Cardiac septum (tissue), 1 donor: ENCODE results near the gene FSTL3. TPM values are rescaled to one million over a fixed set of nuclear protein-coding genes. Genes with fewer than 3 reads are reported as not detected.

ENCODE experiments used
- DNase-seq: peaks from one replicate; pipeline ENCODE4 v3.0.0-alpha.2; 2020; ENCODE audit warnings: low spot score
- intact Hi-C: fragments of 100-400 bp; cut with DNase I; formaldehyde crosslinking; loops from one replicate; pipeline ENCODE4 v1.14.0; 2022
- total RNA-seq: library from RNA; stranded (reverse); fragmentation: NEBNext Ultra II Directional; extraction: Animal tissue kit (Norgen Biotek cat#: 25700); gene quantifications from one replicate; pipeline ENCODE4 v1.2.1, GENCODE V29; 2021
- donor health status: DM: no; HTN: no; CAD: no.

FSTL3 gene
- total RNA-seq, 1 donor from 2014 or later = 136 TPM

GRCh38 chr19:703651-704446 lies 27.7 kb downstream of the FSTL3 start:
- DNase-seq = peak; percentile 94
- intact Hi-C loops = no loop called here

GRCh38 chr19:704447-704741 lies 28.2 kb downstream of the FSTL3 start:
- no peak for DNase-seq
- intact Hi-C loops = no loop called here

GRCh38 chr19:708154-709143 lies 32.3 kb downstream of the FSTL3 start, which contains the start of gene PALM:
Gene PALM, plus strand, starts transcription at chr19:708935. Its CDS starts 212 bp downstream, at chr19:709147.
- DNase-seq = no peak

GRCh38 chr19:709196-709964 lies 33.2 kb downstream of the FSTL3 start:
- intact Hi-C loops = no loop called here
- no peak for DNase-seq

More at GRCh38 chr19:708154-709143, 32.3 kb downstream of the FSTL3 start, which contains the start of gene PALM:
- intact Hi-C loops = no loop called here

- DNase-seq = no peak
- intact Hi-C loops = no loop called here
These were observed 33.9 kb downstream of the FSTL3 start for GRCh38 chr19:709965-710571.

GRCh38 chr19:710767-711166 lies 34.6 kb downstream of the FSTL3 start:
- DNase-seq = no peak
- intact Hi-C loops = no loop called here

- DNase-seq = no peak
- intact Hi-C loops = no loop called here
These were observed 35.1 kb downstream of the FSTL3 start for GRCh38 chr19:711254-711653.

GRCh38 chr19:715347-715746 lies 39.2 kb downstream of the FSTL3 start:
- DNase-seq = no peak
- intact Hi-C loops = no loop called here

- DNase-seq = no peak
- intact Hi-C loops = no loop called here
These were observed 42.2 kb downstream of the FSTL3 start for GRCh38 chr19:718251-718951.

- intact Hi-C loops = no loop called here
- no peak for DNase-seq
These were observed 42.9 kb downstream of the FSTL3 start for GRCh38 chr19:718991-719512.

- DNase-seq = no peak
- intact Hi-C loops = no loop called here
These were observed 43.6 kb downstream of the FSTL3 start for GRCh38 chr19:719636-720344.

- intact Hi-C loops = no loop called here
- DNase-seq = no peak
These were observed 44.4 kb downstream of the FSTL3 start for GRCh38 chr19:720345-721160.

GRCh38 chr19:722553-723101 lies 46.4 kb downstream of the FSTL3 start:
- no peak for DNase-seq
- intact Hi-C loops = no loop called here

GRCh38 chr19:723247-723646 lies 47.1 kb downstream of the FSTL3 start:
- DNase-seq = no peak
- intact Hi-C loops = no loop called here

GRCh38 chr19:723714-724113 lies 47.5 kb downstream of the FSTL3 start:
- DNase-seq = no peak
- intact Hi-C loops = no loop called here

- intact Hi-C loops = no loop called here
These were observed 49.4 kb downstream of the FSTL3 start for GRCh38 chr19:725461-726089.

More at GRCh38 chr19:725461-726089, 49.4 kb downstream of the FSTL3 start:
- no peak for DNase-seq
